Esophagus muscularis mucosa (tissue), 3 donors: ENCODE data around the gene TMEM220.

Experiments used
- POLR2A ChIP-seq: fragments of 450-650 bp; IDR thresholded peaks from one replicate; pipeline ENCODE4 v1.6.1; 2017; ENCODE audit warnings: antibody characterized with exemption, moderate library complexity, mild to moderate bottlenecking, low read depth
- POLR2AphosphoS5 ChIP-seq, 2 donors: sonication (generic); formaldehyde crosslinking; IDR thresholded peaks; one replicate each; pipeline ENCODE4 v1.6.1; 2017; ENCODE audit warnings: antibody characterized with exemption in 2 of 2
- TF ChIP-seq, protein P1 (sequence below), 3 experiments: fragments of 200-600 bp in 2 of 3; fragments of 450-650 bp in 1 of 3; sonication (generic) in 2 of 3; IDR thresholded peaks; one replicate each; pipeline ENCODE4 v1.5.1; 2017 to 2019; ENCODE audit warnings: antibody characterized with exemption in 3 of 3, mild to moderate bottlenecking in 2 of 3, moderate library complexity in 1 of 3

DNA sequence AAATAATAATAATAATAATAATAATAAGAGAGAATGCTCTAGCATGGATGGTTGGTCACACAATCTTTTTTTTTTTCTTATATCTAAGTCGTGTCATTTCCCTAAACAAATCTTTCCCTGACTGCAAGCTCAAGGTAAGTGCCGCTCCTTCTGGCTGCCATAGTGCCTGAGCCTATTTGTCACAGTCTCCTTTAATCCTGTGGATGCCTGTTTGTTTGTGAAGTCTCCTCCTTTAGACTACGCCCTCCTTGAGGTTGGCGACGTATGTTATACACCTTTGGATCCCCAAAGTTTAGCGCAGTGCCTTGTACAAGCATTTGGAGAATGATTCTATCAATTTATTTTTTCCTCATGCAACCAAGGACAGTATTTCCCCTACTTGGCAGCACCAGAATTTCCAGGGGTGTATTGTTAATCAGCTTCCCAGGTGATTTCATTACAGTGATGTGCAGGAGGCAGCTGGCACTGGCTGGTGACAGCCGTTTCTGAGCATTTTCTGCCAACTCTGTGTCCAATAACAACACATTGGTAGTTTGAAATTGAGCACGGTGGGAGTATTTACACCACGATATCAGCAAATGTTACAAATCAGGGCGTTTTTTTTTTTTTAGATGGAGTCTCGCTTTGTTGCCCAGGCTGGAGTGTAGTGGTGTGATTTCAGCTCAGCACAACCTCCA is 47.4 kb upstream of the TMEM220 start:
- TF ChIP-seq, protein P1, sequence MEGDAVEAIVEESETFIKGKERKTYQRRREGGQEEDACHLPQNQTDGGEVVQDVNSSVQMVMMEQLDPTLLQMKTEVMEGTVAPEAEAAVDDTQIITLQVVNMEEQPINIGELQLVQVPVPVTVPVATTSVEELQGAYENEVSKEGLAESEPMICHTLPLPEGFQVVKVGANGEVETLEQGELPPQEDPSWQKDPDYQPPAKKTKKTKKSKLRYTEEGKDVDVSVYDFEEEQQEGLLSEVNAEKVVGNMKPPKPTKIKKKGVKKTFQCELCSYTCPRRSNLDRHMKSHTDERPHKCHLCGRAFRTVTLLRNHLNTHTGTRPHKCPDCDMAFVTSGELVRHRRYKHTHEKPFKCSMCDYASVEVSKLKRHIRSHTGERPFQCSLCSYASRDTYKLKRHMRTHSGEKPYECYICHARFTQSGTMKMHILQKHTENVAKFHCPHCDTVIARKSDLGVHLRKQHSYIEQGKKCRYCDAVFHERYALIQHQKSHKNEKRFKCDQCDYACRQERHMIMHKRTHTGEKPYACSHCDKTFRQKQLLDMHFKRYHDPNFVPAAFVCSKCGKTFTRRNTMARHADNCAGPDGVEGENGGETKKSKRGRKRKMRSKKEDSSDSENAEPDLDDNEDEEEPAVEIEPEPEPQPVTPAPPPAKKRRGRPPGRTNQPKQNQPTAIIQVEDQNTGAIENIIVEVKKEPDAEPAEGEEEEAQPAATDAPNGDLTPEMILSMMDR (IDR thresholded peaks at IDR 0.05): no peak
- TF ChIP-seq POLR2A (no peak), POLR2AphosphoS5 (IDR thresholded peaks at IDR 0.05) (no peak)
